Measurements from ENCODE around the gene RPS25.
"Not testable (repeated sequence)": the region's sequence is repeated elsewhere in the genome, so short reads cannot be mapped to it uniquely, and the experiment has no call there.

Gene RPS25

DNA sequence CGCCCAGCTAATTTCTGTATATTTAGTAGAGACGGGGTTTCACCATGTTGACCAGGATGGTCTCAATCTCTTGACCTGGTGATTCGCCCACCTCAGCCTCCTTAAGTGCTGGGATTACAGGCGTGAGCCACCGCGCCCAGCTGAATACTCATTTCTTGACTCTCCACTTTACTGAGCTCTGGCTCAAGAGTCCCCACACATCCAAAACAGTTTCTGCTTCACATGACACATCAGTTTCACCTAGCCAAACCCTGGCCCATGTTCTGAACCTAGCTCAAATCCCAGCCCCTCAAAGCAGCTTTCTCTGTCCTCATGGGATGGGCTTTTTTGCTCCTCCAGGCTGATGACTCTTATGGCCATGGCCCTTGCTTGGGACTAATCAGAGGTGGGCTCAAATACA lies 29.1 kb upstream of the RPS25 start:
- DNase-seq (ENCODE audit: low spot score), result no peak
- TF ChIP-seq, protein P1, sequence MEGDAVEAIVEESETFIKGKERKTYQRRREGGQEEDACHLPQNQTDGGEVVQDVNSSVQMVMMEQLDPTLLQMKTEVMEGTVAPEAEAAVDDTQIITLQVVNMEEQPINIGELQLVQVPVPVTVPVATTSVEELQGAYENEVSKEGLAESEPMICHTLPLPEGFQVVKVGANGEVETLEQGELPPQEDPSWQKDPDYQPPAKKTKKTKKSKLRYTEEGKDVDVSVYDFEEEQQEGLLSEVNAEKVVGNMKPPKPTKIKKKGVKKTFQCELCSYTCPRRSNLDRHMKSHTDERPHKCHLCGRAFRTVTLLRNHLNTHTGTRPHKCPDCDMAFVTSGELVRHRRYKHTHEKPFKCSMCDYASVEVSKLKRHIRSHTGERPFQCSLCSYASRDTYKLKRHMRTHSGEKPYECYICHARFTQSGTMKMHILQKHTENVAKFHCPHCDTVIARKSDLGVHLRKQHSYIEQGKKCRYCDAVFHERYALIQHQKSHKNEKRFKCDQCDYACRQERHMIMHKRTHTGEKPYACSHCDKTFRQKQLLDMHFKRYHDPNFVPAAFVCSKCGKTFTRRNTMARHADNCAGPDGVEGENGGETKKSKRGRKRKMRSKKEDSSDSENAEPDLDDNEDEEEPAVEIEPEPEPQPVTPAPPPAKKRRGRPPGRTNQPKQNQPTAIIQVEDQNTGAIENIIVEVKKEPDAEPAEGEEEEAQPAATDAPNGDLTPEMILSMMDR (IDR thresholded peaks at IDR 0.05; ENCODE audit: extremely low read depth, missing control alignments), result no peak

DNA sequence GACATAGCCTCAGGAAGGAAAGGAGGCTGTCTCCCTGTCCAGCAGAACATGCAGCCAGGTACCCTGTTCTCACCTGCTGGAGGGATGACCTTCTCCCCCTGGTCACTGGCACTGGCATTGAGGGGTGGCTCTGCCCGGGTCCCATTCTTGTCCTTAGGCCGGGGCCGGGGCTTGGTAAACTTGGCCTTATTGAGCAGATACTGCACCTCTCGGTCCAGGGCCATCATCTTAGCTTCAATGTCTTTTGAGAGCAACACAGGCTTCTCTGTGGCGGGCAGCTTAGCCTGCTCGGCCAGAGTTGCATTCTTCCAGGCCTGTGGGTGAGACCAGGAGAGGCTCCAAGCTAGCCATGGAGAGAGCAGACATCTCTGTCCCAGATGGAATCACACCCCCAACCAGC lies 28.3 kb upstream of the RPS25 start:
- DNase-seq (ENCODE audit: low spot score), result no peak
- TF ChIP-seq, protein P1 (IDR thresholded peaks at IDR 0.05; ENCODE audit: extremely low read depth, missing control alignments), result no peak

DNA sequence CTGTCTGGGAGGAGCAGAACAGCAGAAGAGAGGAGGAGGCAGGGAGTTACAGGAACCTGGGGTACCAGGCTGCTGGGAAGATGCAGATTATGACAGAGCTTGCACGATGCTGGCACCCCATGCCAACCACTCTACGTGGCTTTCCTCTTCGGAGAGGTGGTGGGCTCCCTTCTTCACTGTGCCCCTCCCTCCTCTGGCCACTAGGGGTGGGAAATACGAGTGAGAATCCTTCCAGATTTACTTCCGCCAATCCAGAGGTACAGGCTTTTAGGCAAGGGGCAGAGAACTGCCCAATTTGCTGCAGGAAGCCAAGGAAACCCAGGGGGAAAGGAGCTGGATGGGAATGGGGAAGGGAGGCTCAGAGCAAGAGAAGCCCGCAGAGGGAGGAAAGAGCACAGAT lies 26.6 kb upstream of the RPS25 start:
- no peak for DNase-seq (ENCODE audit: low spot score)

DNA sequence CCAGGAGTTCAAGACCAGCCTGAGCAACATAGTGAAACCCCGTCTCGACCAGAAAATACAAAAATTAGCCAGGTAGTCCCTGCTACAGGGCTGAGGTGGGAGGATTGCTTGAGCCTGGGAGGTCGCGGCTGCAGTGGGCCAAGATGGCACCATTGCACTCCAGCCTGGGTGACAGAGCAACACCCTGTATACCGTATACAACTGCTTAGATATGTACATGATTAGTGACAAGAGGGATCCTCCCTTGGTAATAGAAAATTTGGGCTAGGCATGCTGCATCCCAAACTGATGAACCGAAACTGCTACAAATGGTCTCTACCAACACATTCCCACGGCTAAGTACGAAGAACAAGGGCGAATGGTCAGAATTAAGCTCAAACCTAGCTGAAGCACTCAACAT lies 24.8 kb upstream of the RPS25 start:
- DNase-seq (ENCODE audit: low spot score), result no peak
- TF ChIP-seq, protein P1 (IDR thresholded peaks at IDR 0.05; ENCODE audit: extremely low read depth, missing control alignments), result no peak

More for the DNA sequence above, 26.6 kb upstream of the RPS25 start:
- TF ChIP-seq, protein P1 (IDR thresholded peaks at IDR 0.05; ENCODE audit: extremely low read depth, missing control alignments), result no peak

DNA sequence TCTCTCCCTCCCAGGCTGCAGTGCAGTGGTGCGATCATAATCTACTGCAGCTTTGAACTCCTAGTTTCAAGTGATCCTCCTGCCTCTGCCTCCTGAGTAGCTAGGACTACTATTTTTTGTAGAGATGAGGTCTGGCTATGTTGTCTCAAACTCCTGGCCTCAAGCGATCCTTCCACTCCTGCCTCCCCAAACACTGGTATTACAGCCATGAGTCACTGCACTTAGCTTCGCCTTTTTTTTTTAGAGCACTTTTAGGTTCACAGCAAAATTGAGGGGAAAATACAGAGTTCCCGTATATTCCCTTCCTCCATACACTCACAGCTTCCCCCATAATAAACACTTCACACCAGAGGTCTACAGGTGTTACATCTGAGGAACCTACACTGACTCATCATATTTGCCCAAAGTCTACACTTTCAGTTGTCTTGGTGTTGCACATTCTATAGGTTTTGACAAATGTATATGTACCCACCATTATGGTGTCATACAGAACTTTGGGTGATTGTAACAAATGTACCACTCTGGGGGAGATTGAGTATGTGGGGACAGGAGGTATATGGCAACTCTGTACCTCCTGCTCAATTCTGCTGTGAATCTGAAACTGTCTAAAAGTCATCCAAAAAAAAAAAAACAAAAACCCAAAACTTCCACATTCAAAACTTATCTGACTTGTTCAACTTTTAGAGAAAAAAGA lies 23.8 kb upstream of the RPS25 start:
- TF ChIP-seq, protein P1 (IDR thresholded peaks at IDR 0.05; ENCODE audit: extremely low read depth, missing control alignments), result no peak
- DNase-seq (ENCODE audit: low spot score), result no peak

DNA sequence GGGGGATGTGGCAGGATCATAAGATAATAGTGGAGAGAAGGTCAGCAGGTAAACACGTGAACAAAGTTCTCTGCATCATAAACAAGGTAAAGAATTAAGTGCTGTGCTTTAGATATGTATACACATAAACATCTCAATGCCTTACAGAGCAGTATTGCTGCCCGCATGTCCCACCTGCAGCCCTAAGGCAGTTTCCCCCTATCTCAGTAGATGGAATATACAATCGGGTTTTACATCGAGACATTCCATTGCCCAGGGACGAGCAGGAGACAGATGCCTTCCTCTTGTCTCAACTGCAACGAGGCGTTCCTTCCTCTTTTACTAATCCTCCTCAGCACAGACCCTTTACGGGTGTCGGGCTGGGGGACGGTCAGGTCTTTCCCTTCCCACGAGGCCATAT lies 21.3 kb upstream of the RPS25 start:
- DNase-seq (ENCODE audit: low spot score), result not testable (repeated sequence)

DNA sequence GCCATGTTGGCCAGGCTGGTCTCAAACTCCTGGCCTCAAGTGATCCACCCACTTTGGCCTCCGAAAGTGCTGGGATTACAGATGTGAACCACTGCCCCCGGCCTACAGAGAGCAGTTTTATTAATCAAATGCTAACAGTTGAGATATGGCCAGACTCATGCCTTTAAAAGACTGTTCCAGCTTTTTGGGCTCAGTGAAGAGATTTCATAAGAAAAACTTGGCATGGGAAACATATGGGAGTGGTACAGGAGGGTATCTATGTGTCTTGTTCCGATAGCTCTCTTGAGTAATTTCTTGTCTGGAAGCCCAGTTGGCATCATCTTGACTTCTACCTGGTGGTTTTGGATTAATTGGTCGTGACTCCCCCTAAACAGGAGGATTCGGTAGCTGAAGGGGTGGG lies 20.7 kb upstream of the RPS25 start:
- TF ChIP-seq, protein P1 (IDR thresholded peaks at IDR 0.05; ENCODE audit: extremely low read depth, missing control alignments), result no peak
- no peak for DNase-seq (ENCODE audit: low spot score)

DNA sequence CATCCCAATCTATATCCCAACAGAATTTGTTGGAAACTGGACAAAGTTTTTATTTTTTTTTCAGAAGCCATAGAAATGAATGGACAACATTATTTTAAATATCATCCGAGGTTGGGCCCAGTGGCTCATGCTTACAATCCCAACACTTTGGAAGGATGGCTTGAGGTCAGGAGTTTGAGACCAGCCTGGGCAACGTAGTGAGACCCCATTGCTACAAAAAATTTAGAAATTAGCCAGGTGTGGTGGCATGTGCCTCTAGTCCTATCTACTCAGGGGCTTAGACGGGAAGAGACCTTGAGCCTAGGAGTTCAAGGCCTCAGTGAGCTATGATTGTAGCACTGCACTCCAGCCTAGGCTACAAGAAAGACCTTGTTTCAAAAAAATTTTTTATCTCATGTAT lies 16.7 kb upstream of the RPS25 start:
- TF ChIP-seq, protein P1 (IDR thresholded peaks at IDR 0.05; ENCODE audit: extremely low read depth, missing control alignments), result no peak
- no peak for DNase-seq (ENCODE audit: low spot score)

DNA sequence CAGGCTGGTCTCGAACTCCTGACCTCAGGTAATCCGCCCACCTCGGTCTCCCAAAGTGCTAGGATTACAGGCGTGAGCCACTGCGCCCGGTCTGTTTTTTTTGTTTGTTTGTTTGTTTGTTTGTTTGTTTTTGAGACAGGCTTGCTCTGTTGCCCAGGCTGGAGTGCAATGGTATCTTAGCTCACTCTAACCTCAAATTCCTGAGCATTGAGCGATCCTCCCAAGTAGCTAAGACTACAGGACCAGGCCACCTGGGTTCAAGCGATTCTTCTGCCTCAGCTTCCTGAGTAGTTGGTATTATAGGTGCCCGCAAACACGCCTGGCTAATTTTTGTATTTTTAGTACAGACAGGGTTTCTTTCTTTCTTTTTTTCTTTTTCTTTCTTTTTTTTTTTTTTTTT lies 15.3 kb upstream of the RPS25 start:
- DNase-seq (ENCODE audit: low spot score), result not testable (repeated sequence)
